Measurements from ENCODE around the gene HOXC4.
A peak's percentile ranks its signal among the peaks of the same experiment; 100 is the strongest.

HOXC4 gene

GRCh38 chr12:54053751-54054741 is at the start of gene HOXC4:
HOXC4 (plus strand) TSS chr12:54053835; CDS start chr12:54053923, 88 bp downstream.
- peak; percentile 44 for DNase-seq

- no peak for DNase-seq
Measured at GRCh38 chr12:54004063-54004840, 49.4 kb upstream of the HOXC4 start.

- DNase-seq: no peak
Measured at GRCh38 chr12:54004841-54005530, 48.6 kb upstream of the HOXC4 start.

- DNase-seq: no peak
Measured at GRCh38 chr12:54005531-54005852, 48.1 kb upstream of the HOXC4 start.

DNA sequence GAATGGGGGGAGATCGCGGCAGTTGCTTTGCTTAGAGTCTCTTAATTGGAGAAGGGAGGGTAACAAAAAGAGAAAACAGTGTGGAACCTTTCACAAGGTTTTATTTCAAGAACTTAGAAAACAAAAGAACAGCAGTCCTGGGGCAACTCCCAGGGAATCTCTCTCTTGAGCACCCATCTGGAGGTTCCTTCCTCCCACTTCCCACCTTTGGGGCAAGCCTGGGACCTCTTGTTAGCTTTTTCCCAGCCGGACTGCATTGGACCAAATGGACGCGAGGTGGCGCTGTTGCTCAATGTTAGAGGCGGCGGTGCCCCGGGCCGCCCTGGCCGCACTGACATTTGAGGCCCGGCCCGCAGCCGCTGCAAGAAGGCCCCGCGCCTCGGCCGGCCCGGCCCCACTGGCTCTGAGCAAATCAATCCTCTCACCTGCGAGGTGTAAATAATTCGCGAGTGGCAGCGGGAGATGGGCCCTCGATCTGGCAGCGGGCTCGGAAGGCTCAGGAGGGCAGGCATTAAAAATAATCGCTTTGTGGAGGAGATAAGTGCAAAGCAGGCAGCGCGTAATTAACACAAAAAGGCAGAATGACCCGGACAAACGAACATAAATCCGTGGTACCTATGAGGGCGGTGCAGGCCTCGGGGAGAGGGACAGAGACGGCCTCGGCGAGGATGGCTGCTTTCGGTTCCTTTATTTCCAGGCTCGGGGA is 47.6 kb upstream of the HOXC4 start:
- DNase-seq: peak; percentile 84

DNA sequence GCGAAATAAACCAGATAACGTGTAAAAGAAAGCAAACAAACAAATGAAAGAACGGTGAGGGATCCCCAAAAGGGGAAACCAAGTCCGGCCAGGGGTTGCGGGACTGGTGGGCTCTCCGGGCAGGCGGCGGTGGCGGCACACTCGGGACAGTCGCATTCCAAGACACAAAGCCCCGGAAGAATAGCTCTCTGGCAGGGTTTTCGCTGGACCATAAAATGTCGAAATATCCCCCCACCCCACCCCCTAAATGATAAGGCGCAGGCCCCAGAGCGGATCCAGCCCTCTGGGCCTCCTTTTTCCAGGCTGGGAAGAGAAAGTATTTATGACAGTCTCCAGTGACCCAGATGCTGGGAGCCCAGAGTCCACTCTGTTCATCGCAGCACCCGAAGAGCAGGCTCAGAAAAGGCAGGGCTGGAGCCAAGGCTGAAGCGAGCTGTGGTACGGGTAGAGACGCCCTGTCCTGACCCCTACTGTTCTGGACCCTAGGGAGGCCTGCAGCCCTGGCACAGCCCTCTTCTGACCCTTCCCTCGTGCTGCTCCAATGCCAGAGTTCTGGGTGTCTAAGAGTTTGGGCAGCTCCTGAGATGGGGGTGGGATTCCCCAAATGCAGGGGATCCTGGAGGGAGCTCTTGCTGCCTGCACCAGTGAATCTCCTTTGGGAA is 46.9 kb upstream of the HOXC4 start:
- DNase-seq: no peak

- no peak for DNase-seq
Measured at GRCh38 chr12:54007538-54008259, 45.9 kb upstream of the HOXC4 start.

DNA sequence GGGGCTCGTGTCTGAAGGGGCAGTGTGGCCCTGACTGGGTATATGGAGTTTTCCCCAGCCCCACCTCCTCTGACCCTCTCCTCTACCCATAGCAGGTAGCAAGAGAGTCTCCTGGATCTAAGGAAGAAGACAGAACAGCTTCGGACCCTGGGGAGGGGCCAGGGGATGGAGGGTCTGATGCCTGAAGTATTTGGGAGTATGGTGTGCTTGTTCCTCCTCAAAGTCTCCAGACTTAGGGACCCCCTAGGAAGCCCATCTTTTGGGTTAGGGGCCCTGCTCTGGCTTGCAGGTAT is 45.4 kb upstream of the HOXC4 start:
- DNase-seq: no peak

GRCh38 chr12:54009171-54010052 is 44.2 kb upstream of the HOXC4 start:
- DNase-seq: no peak

DNA sequence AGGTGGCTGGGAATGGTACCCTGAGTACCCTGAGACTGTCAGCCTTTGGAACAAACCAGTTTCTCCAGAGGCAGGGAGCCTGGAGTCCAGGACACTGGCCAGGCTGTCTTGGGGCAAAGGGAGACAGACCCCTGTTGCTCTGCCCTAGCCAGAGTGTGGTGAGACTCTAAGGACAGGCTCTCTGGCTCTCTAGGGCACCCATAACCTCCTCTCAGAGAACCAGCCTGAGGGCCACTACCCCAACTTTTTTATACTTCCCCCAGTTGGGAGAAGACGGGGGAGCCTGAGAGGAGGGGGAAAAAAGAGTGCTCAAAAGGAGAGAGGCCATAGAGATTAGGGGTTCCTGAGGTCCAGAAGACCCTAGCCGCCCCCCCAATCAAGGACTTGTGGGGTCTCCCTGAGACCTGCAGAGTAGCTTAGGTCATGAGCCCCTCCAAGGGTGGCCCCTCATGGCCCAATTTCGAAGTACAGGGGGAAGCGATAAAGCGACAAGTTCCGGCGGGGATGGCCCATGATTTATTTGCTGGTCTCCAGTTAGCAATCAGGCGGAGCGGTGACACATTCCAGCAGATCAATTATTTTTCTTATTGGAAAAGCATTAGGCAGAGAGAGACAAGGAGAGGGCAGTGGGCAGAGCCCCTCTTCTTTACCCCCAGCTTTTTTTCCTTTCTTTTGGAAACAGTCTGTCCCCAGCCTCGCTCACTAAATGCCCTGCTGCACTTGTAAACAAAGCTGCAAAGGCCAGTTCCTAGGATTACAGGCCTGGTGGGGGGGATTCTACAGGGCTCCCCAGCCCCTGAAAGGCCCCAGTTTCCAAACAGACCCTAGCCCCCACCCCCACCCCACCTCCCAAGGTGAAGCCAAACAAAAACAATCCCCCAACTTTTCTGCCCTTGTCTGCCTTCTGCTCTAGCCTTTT is 43.3 kb upstream of the HOXC4 start:
- no peak for DNase-seq

- no peak for DNase-seq
Measured at GRCh38 chr12:54010972-54011664, 42.5 kb upstream of the HOXC4 start.

DNA sequence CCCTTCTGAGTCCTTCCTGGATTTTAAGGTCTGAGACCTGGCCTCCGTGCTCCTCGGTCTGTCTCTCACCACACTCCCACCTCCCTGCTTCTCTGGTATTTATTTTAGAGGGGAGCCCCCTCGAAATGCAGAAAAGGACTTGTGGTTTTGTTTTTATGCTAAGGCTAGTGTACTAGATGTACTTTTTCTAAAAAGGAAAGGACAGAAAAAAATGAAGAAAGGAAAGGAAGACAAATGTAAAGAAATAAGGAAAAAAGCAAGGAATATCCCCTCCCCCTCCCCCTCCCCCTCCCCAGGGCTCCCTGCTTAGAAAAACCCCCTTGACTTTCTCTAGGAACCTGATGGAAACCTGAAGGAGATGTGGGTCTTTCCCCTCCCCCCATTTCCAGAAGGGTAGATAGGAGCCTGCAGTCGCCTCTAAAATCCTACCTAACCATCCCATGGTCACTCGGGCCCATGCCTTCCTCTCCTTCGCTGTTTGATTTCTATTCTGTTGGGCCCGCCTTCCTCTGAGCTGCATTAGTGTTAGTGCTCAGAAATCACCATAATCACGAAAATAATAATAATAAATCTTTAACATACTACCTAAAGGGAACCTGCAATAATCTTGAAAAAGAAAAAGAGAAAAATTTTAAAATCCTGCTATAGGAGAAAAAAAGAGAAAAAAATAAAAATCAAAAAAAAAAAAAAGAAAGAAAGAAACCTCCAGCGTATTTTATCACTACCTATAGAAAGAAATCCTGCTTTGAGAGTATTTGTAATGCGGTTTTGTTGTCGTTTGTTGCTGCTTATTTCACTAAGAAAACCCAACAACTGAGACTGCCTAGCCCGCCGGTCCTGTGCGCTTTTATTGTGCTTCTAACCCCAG is 41.7 kb upstream of the HOXC4 start:
- DNase-seq: no peak

DNA sequence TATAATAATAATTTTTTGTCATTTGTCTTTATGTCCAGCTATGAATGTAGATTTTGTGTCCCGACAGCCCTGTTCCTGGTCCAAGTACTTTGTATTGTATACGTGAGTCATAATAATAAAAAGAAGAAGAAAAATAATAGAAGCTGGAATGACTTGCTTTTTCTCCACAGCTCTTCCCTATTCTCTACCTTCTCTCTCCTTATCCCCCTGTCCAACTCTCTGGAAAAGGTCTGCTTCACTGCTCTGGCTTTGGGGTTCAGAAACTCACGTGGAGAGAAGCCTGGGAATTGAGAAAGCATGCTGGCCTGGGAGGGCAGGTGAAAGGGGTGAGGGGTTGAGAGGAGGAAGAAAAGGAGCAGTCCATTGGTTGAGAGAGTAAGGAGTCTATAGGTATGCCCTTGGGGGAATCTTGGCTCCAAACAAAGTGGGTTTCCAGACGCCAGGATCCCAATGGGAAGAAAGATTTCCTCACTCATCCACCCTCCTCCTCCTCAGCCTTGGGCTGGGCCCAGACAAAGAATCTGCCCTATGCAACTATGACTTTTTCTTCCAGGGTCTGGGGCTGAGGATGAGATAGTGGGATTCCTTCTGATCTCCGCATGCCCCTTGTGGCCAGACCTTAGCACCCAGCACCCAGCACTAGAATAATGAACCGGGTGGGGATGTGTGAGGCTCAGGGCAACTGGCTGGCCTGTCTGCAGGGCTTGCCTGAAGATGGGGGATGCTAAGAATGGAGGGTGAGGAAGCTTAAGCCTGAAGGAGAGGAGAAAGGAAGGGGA is 40.8 kb upstream of the HOXC4 start:
- DNase-seq: no peak

- no peak for DNase-seq
Measured at GRCh38 chr12:54014377-54015017, 39.1 kb upstream of the HOXC4 start.

- DNase-seq: no peak
Measured at GRCh38 chr12:54015018-54015931, 38.4 kb upstream of the HOXC4 start.
